DND-41 (cell line): ENCODE results near the gene IRF4.

Experiments
- EZH2 ChIP-seq: IDR thresholded peaks from 3 replicates; pipeline ENCODE4 v1.6.1; 2012; ENCODE audit warnings: borderline replicate concordance, low read depth, mild to moderate bottlenecking, moderate library complexity, low read length, inconsistent platforms; ENCODE audit not compliant: severe bottlenecking
- TF ChIP-seq, protein P1 (sequence below): IDR thresholded peaks from 2 replicates; pipeline ENCODE4 v1.5.1; 2012; ENCODE audit warnings: borderline replicate concordance, low read length, moderate library complexity, mild to moderate bottlenecking; ENCODE audit not compliant: poor library complexity, severe bottlenecking; ENCODE audit errors: extremely low read depth

DNA sequence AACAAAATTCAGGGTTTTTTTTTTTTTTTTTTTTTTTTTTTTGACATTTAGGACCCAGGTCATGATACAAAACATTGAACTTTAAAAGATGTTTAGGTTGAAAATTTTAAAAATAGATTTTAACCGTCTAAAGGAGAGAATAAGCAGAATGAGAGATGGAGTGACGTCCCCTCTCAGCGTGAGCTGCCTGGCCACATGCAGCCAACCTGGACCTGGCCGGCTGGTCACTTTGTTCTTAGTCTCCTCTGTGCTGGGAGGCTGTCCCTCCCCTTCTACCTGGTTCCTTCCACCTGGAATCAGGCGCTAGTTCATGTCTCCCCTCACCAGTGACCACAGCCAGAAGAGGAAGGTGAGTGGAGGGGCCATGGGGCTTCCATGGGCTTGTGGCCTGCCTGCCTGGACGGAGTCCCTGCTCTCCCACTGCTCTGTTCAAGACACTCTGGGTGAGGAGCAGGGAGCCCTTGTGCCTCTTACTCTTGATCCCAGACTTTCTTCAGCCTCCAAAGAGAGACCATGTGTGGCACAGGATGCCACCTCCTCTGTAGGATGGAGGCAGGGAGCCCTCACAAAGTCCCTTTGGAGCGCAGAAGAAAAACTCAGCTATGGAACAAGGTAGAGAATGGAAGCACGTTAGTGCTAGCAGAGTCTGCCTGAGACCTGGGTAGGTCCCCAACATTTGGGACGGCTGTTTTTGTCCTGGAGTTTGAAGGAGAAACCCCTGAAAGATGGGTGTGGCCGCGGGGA lies 31.7 kb downstream of the IRF4 start:
- TF ChIP-seq, protein P1, sequence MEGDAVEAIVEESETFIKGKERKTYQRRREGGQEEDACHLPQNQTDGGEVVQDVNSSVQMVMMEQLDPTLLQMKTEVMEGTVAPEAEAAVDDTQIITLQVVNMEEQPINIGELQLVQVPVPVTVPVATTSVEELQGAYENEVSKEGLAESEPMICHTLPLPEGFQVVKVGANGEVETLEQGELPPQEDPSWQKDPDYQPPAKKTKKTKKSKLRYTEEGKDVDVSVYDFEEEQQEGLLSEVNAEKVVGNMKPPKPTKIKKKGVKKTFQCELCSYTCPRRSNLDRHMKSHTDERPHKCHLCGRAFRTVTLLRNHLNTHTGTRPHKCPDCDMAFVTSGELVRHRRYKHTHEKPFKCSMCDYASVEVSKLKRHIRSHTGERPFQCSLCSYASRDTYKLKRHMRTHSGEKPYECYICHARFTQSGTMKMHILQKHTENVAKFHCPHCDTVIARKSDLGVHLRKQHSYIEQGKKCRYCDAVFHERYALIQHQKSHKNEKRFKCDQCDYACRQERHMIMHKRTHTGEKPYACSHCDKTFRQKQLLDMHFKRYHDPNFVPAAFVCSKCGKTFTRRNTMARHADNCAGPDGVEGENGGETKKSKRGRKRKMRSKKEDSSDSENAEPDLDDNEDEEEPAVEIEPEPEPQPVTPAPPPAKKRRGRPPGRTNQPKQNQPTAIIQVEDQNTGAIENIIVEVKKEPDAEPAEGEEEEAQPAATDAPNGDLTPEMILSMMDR, result no peak
- no peak for TF ChIP-seq EZH2
